ENCODE measurements around the gene KRT82. TPM values are rescaled to one million over a fixed set of nuclear protein-coding genes. Genes with fewer than 3 reads are reported as not detected.
A peak's percentile ranks its signal among the peaks of the same experiment; 100 is the strongest.

The KRT82 gene
- total and polyA plus RNA-seq, 12 donors, result not detected

GRCh38 chr12:52417740-52418139 is 11.6 kb upstream of the KRT82 start:
- Histone ChIP-seq H3K9me3 (replicated peaks in 1 of 3) (no peaks in the 10 kb centered on the region), H3K4me3 (no peak overlapping the region), H3K27ac (peak overlapping the region in 2 of 5 donors; percentile 55 to 63), H3K4me1 (replicated peaks in 1 of 2) (no peaks in the 10 kb centered on the region), H3K36me3 (replicated peaks in 1 of 2) (no peaks in the 10 kb centered on the region), H3K27me3 (no peaks in the 10 kb centered on the region)
- DNase-seq, result no peak
- 68 to 82% (median 80%) methylated on average over 2 of the region's 2 CpGs for WGBS, 4 donors
- intact Hi-C loops (cut with DNase I), result no loop called here
- TF ChIP-seq CTCF (IDR thresholded peaks at IDR 0.05) (no peak), POLR2A (IDR thresholded peaks at IDR 0.05) (no peak)

DNA sequence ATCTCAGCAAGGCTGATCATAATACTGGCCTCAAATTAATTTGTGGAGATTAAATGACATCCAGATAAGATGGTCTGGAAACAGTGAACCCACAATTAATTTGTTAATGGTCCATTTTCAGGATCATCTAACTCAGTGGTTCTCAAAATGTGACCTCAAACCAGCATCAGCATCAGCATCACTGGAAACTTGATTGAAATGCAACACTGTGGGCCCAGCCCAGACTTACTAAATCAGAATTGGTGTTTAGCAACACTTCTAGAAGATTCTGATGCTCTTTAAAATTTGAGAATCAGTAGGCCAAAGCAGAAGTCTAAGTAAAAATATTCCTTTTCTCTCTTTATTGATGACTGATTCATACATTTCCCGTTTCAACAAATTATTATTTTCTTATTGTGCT is 10.7 kb upstream of the KRT82 start:
- intact Hi-C loops (cut with DNase I), result no loop called here
- no peak for TF ChIP-seq CTCF (IDR thresholded peaks at IDR 0.05)
- TF ChIP-seq POLR2A (IDR thresholded peaks at IDR 0.05), result no peak
- no peak for DNase-seq
- H3K9me3 ChIP-seq (replicated peaks in 1 of 3), result no peaks in the 10 kb centered on the region
- 79 to 86% (median 82%) methylated on average over 1 of the region's 1 CpG for WGBS, 4 donors
- H3K4me3 ChIP-seq, result no peak overlapping the region
- no peaks in the 10 kb centered on the region for H3K36me3 ChIP-seq (replicated peaks in 1 of 2)
- no peaks in the 10 kb centered on the region for H3K27me3 ChIP-seq
- peak overlapping the region in 2 of 5 donors; percentile 55 to 63 for H3K27ac ChIP-seq
- no peaks in the 10 kb centered on the region for H3K4me1 ChIP-seq (replicated peaks in 1 of 2)

- intact Hi-C loops (cut with DNase I), result no loop called here
- no peaks in the 10 kb centered on the region for H3K27me3 ChIP-seq
- TF ChIP-seq CTCF (IDR thresholded peaks at IDR 0.05) (no peak), POLR2A (IDR thresholded peaks at IDR 0.05) (no peak)
- no peaks in the 10 kb centered on the region for H3K36me3 ChIP-seq (replicated peaks in 1 of 2)
- no peaks in the 10 kb centered on the region for H3K9me3 ChIP-seq (replicated peaks in 1 of 3)
- H3K4me3 ChIP-seq, result no peak overlapping the region
- peak in 6 of 7 donors; percentile 33 to 72 (median 56) for DNase-seq
- H3K27ac ChIP-seq, result peak overlapping the region in 2 of 5 donors; percentile 63 to 67
- WGBS, 4 donors, result 54 to 64% (median 62%) methylated on average over 10 of the region's 10 CpGs
- H3K4me1 ChIP-seq (replicated peaks in 1 of 2), result no peaks in the 10 kb centered on the region
Measured at GRCh38 chr12:52415870-52416750, 10.0 kb upstream of the KRT82 start.

- no peaks in the 10 kb centered on the region for H3K27me3 ChIP-seq
- no peaks in the 10 kb centered on the region for H3K9me3 ChIP-seq (replicated peaks in 1 of 3)
- H3K36me3 ChIP-seq (replicated peaks in 1 of 2), result no peaks in the 10 kb centered on the region
- TF ChIP-seq POLR2A (IDR thresholded peaks at IDR 0.05) (no peak), CTCF (IDR thresholded peaks at IDR 0.05) (no peak)
- peak overlapping the region in 2 of 5 donors; percentile 30 to 45 for H3K27ac ChIP-seq
- DNase-seq, result no peak
- WGBS, 4 donors, result 65 to 80% (median 77%) methylated on average over 3 to 5 of the region's 5 CpGs
- H3K4me1 ChIP-seq (replicated peaks in 1 of 2), result no peaks in the 10 kb centered on the region
- H3K4me3 ChIP-seq, result no peak overlapping the region
- intact Hi-C loops (cut with DNase I), result no loop called here
Measured at GRCh38 chr12:52414936-52415335, 8.8 kb upstream of the KRT82 start.

Data from adrenal gland (tissue), 12 donors.